Neuron (in vitro differentiated cells): ENCODE results near the gene KLHL29.

ENCODE experiments used
- H2AFZ ChIP-seq: one replicate; pipeline ENCODE4 v1.6.1; 2013; ENCODE audit warnings: low read depth, mild to moderate bottlenecking, inconsistent platforms, low read length, moderate library complexity
- H3K27me3 ChIP-seq: one replicate; pipeline ENCODE4 v1.6.1; 2013; ENCODE audit warnings: low read length; ENCODE audit not compliant: insufficient read depth
- H3K36me3 ChIP-seq: one replicate; pipeline ENCODE4 v1.6.1; 2013; ENCODE audit warnings: low read length; ENCODE audit not compliant: insufficient read depth
- H3K4me1 ChIP-seq: one replicate; pipeline ENCODE4 v1.6.1; 2013; ENCODE audit warnings: low read length; ENCODE audit not compliant: insufficient read depth
- H3K4me3 ChIP-seq: 2 replicates; pipeline ENCODE4 v1.5.1; 2013; ENCODE audit warnings: mild to moderate bottlenecking, low read length, moderate library complexity
- H3K9me3 ChIP-seq: one replicate; pipeline ENCODE4 v1.6.1; 2013; ENCODE audit warnings: low read length

The KLHL29 gene

DNA sequence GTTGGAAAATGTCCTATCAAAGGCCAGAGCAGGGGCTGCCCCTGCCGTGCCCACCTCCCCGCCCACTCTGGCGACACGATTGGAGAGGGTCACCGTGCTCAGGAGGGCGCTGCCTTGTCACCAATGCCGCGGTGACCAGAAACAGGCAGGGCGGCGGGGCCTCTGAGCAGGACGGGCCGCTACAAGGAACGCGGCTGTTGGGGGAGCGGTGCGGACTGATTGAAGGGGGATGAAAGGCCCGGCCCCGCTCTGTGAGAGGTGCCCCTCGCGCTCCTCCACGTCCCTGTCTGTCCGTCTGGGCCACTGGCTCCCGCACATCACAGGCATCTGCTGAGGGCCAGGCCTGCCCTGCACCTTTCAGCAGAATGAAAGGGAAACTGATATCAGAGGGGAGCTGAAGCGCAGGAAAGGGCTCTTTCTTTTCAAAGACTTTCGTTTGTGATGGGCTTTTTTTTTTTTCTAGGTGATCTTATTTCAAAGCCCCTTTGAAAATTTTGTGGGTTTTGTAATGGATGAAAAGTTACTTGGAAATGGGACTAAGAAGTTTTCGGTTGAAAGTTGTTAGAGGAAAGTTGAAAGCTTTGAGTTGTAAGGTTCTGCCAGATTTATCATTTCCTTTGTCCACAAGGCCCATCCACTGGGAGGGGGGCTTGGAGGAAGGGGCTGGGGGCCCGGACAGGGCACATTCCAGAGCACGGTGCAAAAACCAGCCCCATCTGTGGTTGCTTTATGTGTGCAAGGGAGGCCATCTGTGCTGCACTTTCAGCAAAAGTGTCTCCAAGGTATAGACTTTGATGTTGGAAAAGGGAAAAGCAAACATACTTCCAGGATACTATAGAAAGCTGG is 244.2 kb downstream of the KLHL29 start:
- H3K36me3 ChIP-seq = no peaks in the 10 kb centered on the region
- H3K4me3 ChIP-seq = no peak overlapping the region
- peak overlapping the region; percentile 9 for H2AFZ ChIP-seq
- H3K4me1 ChIP-seq = peaks cover 30% of the 10 kb centered on the region
- H3K9me3 ChIP-seq = peaks cover 8% of the 10 kb centered on the region
- H3K27me3 ChIP-seq = no peaks in the 10 kb centered on the region

GRCh38 chr2:23629772-23630480 is 244.9 kb downstream of the KLHL29 start:
- peaks cover 30% of the 10 kb centered on the region for H3K4me1 ChIP-seq
- H3K27me3 ChIP-seq = no peaks in the 10 kb centered on the region
- H3K4me3 ChIP-seq = no peak overlapping the region
- peaks cover 1% of the 10 kb centered on the region for H3K9me3 ChIP-seq
- H2AFZ ChIP-seq = peak overlapping the region; percentile 9
- no peaks in the 10 kb centered on the region for H3K36me3 ChIP-seq

DNA sequence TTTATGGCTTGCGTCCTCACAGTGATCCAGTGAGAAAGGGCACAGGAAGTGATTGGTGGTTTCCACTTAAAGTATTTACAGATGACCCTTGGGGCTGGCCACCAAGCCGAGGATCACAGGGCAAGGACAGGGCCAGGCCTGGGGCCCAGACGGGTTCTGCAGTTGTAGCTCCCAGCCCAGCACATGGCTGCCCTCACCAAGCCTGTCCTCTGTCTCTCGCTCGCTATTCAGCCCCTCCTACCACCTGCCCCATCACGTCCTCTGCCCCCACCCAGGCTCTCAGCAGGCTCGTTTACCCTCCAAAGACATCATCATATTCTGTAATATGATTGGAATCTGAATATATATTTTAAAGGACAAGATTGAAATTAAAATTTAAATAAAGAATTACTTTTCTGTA is 246.0 kb downstream of the KLHL29 start:
- H2AFZ ChIP-seq = no peak overlapping the region

DNA sequence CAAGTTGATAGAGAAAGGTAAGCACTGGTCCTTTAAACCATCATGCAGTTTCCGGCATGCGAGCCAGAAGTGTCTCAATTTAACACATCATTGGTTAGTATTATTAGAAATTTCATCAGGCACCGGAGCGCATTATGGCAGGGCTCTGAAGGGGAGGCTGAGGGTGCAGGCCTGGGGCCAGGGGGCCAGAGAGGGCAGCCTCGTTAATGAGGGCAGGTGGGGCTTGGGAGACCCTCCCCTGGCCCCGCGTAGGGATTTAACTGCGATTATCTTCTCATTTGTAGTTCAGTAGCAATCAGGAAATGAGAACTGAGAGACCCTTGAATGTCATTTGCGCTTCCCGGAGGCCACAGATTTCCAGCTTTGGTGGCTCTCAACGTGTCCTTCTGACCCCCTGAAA is 246.4 kb downstream of the KLHL29 start:
- H3K4me3 ChIP-seq = no peak overlapping the region
- H3K27me3 ChIP-seq = no peaks in the 10 kb centered on the region
- H3K36me3 ChIP-seq = no peaks in the 10 kb centered on the region
- no peak overlapping the region for H2AFZ ChIP-seq
- H3K9me3 ChIP-seq = no peaks in the 10 kb centered on the region
- peaks cover 43% of the 10 kb centered on the region for H3K4me1 ChIP-seq

More for the DNA sequence above, 246.0 kb downstream of the KLHL29 start:
- H3K27me3 ChIP-seq = no peaks in the 10 kb centered on the region
- H3K9me3 ChIP-seq = no peaks in the 10 kb centered on the region
- peaks cover 41% of the 10 kb centered on the region for H3K4me1 ChIP-seq
- no peak overlapping the region for H3K4me3 ChIP-seq
- no peaks in the 10 kb centered on the region for H3K36me3 ChIP-seq

DNA sequence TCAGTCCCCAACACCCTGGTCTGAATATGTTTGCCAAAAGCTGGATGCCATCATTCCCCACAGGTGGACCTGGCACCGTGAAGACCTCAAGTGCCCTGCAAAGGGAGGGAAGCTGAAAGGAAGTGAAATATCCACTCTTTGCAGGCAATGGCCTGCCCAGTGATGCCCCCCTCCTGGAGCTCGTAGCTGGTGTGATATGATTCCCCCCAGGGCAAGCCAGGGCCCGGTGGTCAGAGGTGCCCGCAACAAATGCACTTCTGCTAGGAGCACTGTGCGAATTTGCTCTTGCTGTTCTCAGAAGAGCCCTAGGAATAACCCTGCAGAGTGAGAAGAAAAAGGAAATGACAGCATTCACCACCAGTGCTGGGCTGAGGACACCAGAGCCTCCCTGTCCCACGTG is 247.4 kb downstream of the KLHL29 start:
- H3K9me3 ChIP-seq = no peaks in the 10 kb centered on the region
- no peak overlapping the region for H3K4me3 ChIP-seq
- no peaks in the 10 kb centered on the region for H3K36me3 ChIP-seq
- H3K27me3 ChIP-seq = no peaks in the 10 kb centered on the region
- peaks cover 46% of the 10 kb centered on the region for H3K4me1 ChIP-seq
- H2AFZ ChIP-seq = no peak overlapping the region

DNA sequence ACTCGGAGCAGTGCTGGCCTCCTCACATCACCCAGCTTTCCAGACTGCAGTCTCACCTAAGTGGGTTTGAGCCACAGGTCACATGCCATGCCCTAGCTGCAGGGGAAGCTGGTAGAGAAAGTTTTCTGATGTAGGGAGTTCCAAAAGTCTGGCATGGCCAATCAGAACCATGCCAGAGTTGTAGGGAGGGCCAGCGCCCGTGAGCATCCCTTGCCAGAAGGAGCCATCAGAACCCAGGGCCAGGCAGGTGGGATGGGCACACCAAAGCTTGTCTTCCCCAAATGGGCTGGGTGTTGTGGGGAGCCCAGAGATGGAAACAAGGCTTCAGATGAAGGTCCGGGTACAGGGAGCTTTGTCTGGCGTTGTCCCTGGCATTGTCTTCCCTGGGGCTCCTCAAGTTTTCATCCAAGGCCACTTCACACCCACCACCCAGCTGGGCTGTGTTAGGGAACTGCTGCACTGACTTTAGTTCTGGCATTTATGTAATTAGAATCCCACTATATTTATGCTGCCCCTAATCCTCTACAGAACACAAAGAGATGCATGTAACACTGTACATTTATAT is 247.9 kb downstream of the KLHL29 start:
- Histone ChIP-seq H3K9me3 (no peaks in the 10 kb centered on the region), H3K36me3 (no peaks in the 10 kb centered on the region), H2AFZ (no peak overlapping the region), H3K4me3 (no peak overlapping the region), H3K4me1 (peaks cover 43% of the 10 kb centered on the region), H3K27me3 (no peaks in the 10 kb centered on the region)

DNA sequence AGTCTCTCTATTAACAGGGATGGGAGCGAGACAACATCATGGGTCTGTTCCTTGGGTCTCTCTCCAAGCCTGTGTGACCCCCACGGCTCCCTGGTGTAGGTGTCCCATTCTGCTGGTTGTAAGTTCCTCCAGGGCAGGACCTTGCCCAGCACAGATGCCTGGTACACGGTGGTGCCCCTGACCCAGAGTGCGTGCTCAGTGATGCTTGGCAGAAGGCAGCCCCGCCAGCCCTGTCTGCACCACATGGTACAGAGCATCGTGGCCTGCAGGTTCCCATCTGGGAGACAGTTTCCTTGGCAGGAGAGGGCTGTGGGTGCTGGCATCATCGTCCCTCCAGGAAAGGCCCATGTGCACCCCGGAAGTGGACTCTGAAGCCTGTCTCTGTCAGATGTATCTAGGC is 249.0 kb downstream of the KLHL29 start:
- no peaks in the 10 kb centered on the region for H3K27me3 ChIP-seq
- H3K9me3 ChIP-seq = no peaks in the 10 kb centered on the region
- no peak overlapping the region for H3K4me3 ChIP-seq
- peaks cover 36% of the 10 kb centered on the region for H3K4me1 ChIP-seq
- no peaks in the 10 kb centered on the region for H3K36me3 ChIP-seq
- H2AFZ ChIP-seq = no peak overlapping the region

GRCh38 chr2:23635442-23636340 is 250.7 kb downstream of the KLHL29 start:
- H3K9me3 ChIP-seq = no peaks in the 10 kb centered on the region
- H3K36me3 ChIP-seq = no peaks in the 10 kb centered on the region

DNA sequence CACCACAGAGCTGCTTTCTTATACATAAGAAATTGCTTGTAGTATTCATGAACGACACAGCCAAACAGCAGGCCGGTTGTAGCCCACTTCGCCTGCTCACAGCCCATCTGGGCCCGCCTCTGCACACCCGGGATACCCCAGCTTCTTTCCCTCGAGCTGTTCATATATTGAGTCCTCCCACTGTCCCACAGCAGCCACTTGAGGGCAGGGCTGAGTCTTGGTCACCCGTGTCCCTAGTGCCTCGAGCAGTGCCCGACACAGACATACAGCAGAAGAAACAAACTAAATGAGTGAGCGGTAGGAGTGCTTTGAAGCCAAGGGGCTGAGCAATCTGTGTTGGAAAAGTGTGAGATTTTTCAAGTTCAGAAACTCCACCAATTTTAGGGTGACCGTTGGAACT is 251.4 kb downstream of the KLHL29 start:
- Histone ChIP-seq H3K4me3 (no peak overlapping the region), H2AFZ (no peak overlapping the region), H3K4me1 (peaks cover 24% of the 10 kb centered on the region), H3K27me3 (no peaks in the 10 kb centered on the region), H3K9me3 (no peaks in the 10 kb centered on the region), H3K36me3 (no peaks in the 10 kb centered on the region)

More at GRCh38 chr2:23635442-23636340, 250.7 kb downstream of the KLHL29 start:
- H3K27me3 ChIP-seq = no peaks in the 10 kb centered on the region
- no peak overlapping the region for H2AFZ ChIP-seq
- H3K4me3 ChIP-seq = no peak overlapping the region
- peaks cover 24% of the 10 kb centered on the region for H3K4me1 ChIP-seq

DNA sequence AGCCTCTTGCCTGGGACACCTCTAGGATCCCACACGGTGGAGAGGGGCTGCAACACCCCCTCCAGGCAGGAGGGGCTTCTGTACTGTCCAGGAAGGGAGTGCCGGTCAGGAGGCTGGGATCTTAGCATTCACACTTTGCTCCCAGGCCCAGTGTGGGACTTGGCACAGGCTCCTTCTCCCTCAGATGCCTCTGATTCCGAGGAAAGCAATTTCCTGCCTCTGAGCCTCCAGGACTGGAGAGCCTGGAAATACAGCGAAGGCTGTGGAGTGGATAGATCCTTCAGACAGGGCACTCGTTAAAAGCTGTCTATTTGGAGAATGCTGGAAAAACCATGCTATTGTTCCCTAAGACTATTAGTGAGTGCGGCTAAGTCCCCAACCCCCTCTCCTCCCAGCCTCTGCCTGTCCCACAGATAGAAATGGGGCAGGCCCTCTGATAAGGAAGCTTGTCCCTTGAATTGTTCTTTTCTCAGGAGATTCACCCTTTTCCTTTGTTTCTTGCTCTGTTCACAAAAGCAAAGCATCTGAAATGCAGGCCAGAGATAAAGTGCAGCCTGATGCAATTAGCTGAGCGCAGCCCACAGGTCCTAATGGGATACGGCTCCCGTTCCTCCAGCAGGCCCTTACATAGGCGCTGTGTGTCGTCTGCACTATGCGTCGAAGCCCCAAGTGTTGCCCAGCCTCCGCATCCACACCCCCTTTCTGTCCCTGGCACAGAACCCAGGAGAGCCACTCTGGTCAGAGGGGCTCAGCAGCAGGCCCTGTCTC is 252.2 kb downstream of the KLHL29 start:
- no peak overlapping the region for H3K4me3 ChIP-seq

GRCh38 chr2:23639406-23639982 is 254.5 kb downstream of the KLHL29 start:
- no peak overlapping the region for H2AFZ ChIP-seq
- peaks cover 24% of the 10 kb centered on the region for H3K4me1 ChIP-seq
- H3K27me3 ChIP-seq = no peaks in the 10 kb centered on the region
- no peaks in the 10 kb centered on the region for H3K36me3 ChIP-seq
- H3K9me3 ChIP-seq = peaks cover 6% of the 10 kb centered on the region
- H3K4me3 ChIP-seq = no peak overlapping the region

More for the DNA sequence above, 252.2 kb downstream of the KLHL29 start:
- H2AFZ ChIP-seq = peak overlapping the region; percentile 24
- H3K4me1 ChIP-seq = peaks cover 24% of the 10 kb centered on the region
- H3K27me3 ChIP-seq = no peaks in the 10 kb centered on the region
- no peaks in the 10 kb centered on the region for H3K9me3 ChIP-seq
- H3K36me3 ChIP-seq = no peaks in the 10 kb centered on the region

DNA sequence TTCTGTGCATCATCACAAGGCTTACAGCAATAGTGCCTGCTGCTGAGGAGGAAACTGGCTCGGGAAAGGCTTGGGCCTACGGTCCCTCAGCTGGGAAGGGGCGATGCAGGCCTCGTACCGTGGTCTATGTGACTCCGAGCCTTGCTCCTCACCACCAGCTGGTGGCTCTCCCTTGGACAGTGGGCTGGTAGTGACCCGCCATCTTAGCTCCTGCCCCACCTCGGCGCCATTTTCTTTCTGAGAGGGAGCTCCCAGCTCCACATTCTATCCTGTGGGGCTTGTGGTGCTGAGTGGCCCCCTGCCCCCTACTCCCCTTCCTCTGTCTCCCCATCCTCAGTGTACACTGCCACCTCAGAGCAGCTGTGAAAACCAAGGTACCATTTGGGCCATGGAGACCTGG is 255.7 kb downstream of the KLHL29 start:
- Histone ChIP-seq H3K4me1 (peaks cover 15% of the 10 kb centered on the region), H2AFZ (no peak overlapping the region), H3K27me3 (no peaks in the 10 kb centered on the region)

More for the DNA sequence above, 255.7 kb downstream of the KLHL29 start:
- no peaks in the 10 kb centered on the region for H3K36me3 ChIP-seq
- peaks cover 6% of the 10 kb centered on the region for H3K9me3 ChIP-seq
- no peak overlapping the region for H3K4me3 ChIP-seq
